OCI-LY7 (cell line): Measurements from ENCODE around the gene PLCL1. TPM values are rescaled to one million over a fixed set of nuclear protein-coding genes. Genes with fewer than 3 reads are reported as not detected.

Source experiments
- BruUV-seq: library from RNA; stranded (reverse); fragments of 400-500 nt; replicated peaks from 2 replicates; lab custom pipeline; 2021; lab: Mats Ljungman, UMichigan
- CTCF ChIA-PET: fragments of 300-600 bp; sonication (Branson Sonifier 250); formaldehyde crosslinking; loops from one replicate; lab custom pipeline; 2022; ENCODE audit warnings: antibody characterized with exemption; ENCODE audit not compliant: unreplicated experiment; lab: Charles Lee
- POLR2A ChIA-PET: fragments of 300-600 bp; sonication (Branson Sonifier 250); formaldehyde crosslinking; loops from one replicate; lab custom pipeline; 2022; ENCODE audit warnings: antibody characterized with exemption; lab: Charles Lee
- DNase-seq: peaks from one replicate; pipeline ENCODE4 v3.0.0-alpha.2; 2015; ENCODE audit warnings: low spot score
- H2AFZ ChIP-seq: fragments of 200-600 bp; sonication (generic), shearing (Covaris generic); 2 replicates; pipeline ENCODE4 v1.6.1; 2014; ENCODE audit warnings: mild to moderate bottlenecking, antibody characterized with exemption, low read length, moderate library complexity
- H3K27ac ChIP-seq: fragments of 200-600 bp; sonication (generic); 2 replicates; pipeline ENCODE4 v1.5.1; 2014; ENCODE audit warnings: mixed run types, low read depth, mild to moderate bottlenecking, moderate library complexity, low read length, inconsistent platforms; ENCODE audit not compliant: poor library complexity, severe bottlenecking
- H3K36me3 ChIP-seq: fragments of 200-600 bp; sonication (generic); 2 replicates; pipeline ENCODE4 v1.6.1; 2014; ENCODE audit warnings: mild to moderate bottlenecking, antibody characterized with exemption, low read length, moderate library complexity, mixed read lengths; ENCODE audit not compliant: insufficient read depth
- H3K4me1 ChIP-seq: fragments of 200-600 bp; sonication (generic); 2 replicates; pipeline ENCODE4 v1.5.1; 2014; ENCODE audit warnings: mild to moderate bottlenecking, low read length; ENCODE audit not compliant: insufficient read depth, poor library complexity, severe bottlenecking
- H3K4me2 ChIP-seq: fragments of 200-600 bp; sonication (generic); 2 replicates; pipeline ENCODE4 v1.6.1; 2014; ENCODE audit warnings: mild to moderate bottlenecking, low read length
- H3K4me3 ChIP-seq: fragments of 200-600 bp; sonication (generic); 2 replicates; pipeline ENCODE4 v1.5.1; 2014; ENCODE audit warnings: mild to moderate bottlenecking, low read depth, low read length; ENCODE audit not compliant: poor library complexity, severe bottlenecking
- H3K79me2 ChIP-seq: fragments of 200-600 bp; sonication (generic); 2 replicates; pipeline ENCODE4 v1.6.1; 2016; ENCODE audit warnings: low read depth, mild to moderate bottlenecking, low read length, moderate library complexity, mixed read lengths; ENCODE audit not compliant: insufficient read depth
- H3K9me2 ChIP-seq: fragments of 200-600 bp; sonication (generic); 2 replicates; pipeline ENCODE4 v1.6.1; 2016; ENCODE audit warnings: mild to moderate bottlenecking, low read length, mixed read lengths; ENCODE audit not compliant: insufficient read depth
- H3K9me3 ChIP-seq: fragments of 200-600 bp; sonication (generic); 2 replicates; pipeline ENCODE4 v1.6.1; 2014; ENCODE audit warnings: mild to moderate bottlenecking, mixed run types, low read length, mixed read lengths
- H4K20me1 ChIP-seq: fragments of 200-600 bp; sonication (generic); 2 replicates; pipeline ENCODE4 v1.6.1; 2014; ENCODE audit warnings: mild to moderate bottlenecking, antibody characterized with exemption, low read length, moderate library complexity, mixed read lengths; ENCODE audit not compliant: insufficient read depth
- EZH2phosphoT487 ChIP-seq: fragments of 200-600 bp; sonication (generic); IDR thresholded peaks from 2 replicates; pipeline ENCODE4 v1.6.1; 2018; ENCODE audit warnings: low read depth, borderline replicate concordance, mild to moderate bottlenecking, mixed run types, antibody characterized with exemption, low read length, moderate library complexity, mixed read lengths
- intact Hi-C: fragments of 100-400 bp; cut with micrococcal nuclease; formaldehyde crosslinking; loops from one replicate; pipeline ENCODE4 v1.10.0; 2022; ENCODE audit not compliant: unreplicated experiment
- total RNA-seq, 2 experiments: library from RNA; depleted of rRNA in 1 of 2; stranded (reverse); fragments of >200 nt in 1 of 2; shearing (Covaris generic) in 1 of 2; gene quantifications; 2 replicates each; pipeline ENCODE4 v1.2.3, GENCODE V29; 2014 to 2022
- TF ChIP-seq, protein P1 (sequence below): fragments of 200-600 bp; sonication (generic); conservative IDR thresholded peaks from 2 replicates; pipeline ENCODE4 v1.5.1; 2014; ENCODE audit warnings: mild to moderate bottlenecking, antibody characterized with exemption, low read length, moderate library complexity, mixed read lengths

Gene PLCL1
- total RNA-seq, 2 experiments from 2014 or later = 0.03 TPM; not detected in 1

GRCh38 chr2:197897960-197898678, 93.7 kb downstream of the PLCL1 start:
- intact Hi-C loops = no loop called here
- no peaks in the 10 kb centered on the region for H4K20me1 ChIP-seq
- no peaks in the 10 kb centered on the region for H3K36me3 ChIP-seq
- no peaks in the 10 kb centered on the region for H3K4me1 ChIP-seq
- no peaks in the 10 kb centered on the region for H3K9me3 ChIP-seq
- no peak for DNase-seq
- no peak for TF ChIP-seq EZH2phosphoT487
- TF ChIP-seq, protein P1, sequence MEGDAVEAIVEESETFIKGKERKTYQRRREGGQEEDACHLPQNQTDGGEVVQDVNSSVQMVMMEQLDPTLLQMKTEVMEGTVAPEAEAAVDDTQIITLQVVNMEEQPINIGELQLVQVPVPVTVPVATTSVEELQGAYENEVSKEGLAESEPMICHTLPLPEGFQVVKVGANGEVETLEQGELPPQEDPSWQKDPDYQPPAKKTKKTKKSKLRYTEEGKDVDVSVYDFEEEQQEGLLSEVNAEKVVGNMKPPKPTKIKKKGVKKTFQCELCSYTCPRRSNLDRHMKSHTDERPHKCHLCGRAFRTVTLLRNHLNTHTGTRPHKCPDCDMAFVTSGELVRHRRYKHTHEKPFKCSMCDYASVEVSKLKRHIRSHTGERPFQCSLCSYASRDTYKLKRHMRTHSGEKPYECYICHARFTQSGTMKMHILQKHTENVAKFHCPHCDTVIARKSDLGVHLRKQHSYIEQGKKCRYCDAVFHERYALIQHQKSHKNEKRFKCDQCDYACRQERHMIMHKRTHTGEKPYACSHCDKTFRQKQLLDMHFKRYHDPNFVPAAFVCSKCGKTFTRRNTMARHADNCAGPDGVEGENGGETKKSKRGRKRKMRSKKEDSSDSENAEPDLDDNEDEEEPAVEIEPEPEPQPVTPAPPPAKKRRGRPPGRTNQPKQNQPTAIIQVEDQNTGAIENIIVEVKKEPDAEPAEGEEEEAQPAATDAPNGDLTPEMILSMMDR = no peak
- BruUV-seq = no TSS peak
- no peak overlapping the region for H2AFZ ChIP-seq
- H3K4me3 ChIP-seq = no peak overlapping the region
- POLR2A ChIA-PET = no interaction called here
- H3K4me2 ChIP-seq = no peak overlapping the region
- H3K27ac ChIP-seq = no peak overlapping the region
- no peaks in the 10 kb centered on the region for H3K79me2 ChIP-seq
- H3K9me2 ChIP-seq = no peaks in the 10 kb centered on the region
- CTCF ChIA-PET = no interaction called here

DNA sequence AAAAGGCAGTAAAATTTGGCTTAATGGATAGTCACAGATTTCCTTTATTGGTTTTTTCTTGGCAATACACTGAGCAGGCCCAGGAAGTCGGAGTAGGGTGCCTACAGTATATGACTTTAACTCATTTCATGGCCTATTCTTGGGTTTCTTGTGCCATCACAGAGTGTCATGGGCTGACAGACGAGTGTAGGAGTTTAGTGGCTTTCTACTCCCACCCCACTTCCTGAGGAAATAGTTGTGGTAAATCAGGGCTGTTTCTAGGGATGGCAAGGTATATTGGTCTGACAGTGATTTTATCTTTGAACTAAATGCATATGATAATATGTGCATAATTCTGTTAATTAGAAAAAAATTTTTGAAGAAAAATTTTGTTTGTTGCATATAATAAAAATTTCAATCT, 100.1 kb downstream of the PLCL1 start:
- Histone ChIP-seq H3K4me1 (no peaks in the 10 kb centered on the region), H4K20me1 (no peaks in the 10 kb centered on the region), H3K36me3 (no peaks in the 10 kb centered on the region), H3K9me3 (no peaks in the 10 kb centered on the region), H3K4me3 (no peak overlapping the region), H3K4me2 (no peak overlapping the region), H2AFZ (no peak overlapping the region), H3K27ac (no peak overlapping the region), H3K9me2 (no peaks in the 10 kb centered on the region), H3K79me2 (no peaks in the 10 kb centered on the region)
- no peak for DNase-seq
- CTCF ChIA-PET = no interaction called here
- POLR2A ChIA-PET = no interaction called here
- no TSS peak for BruUV-seq
- TF ChIP-seq EZH2phosphoT487 = no peak
- TF ChIP-seq, protein P1 = no peak
- intact Hi-C loops = no loop called here

DNA sequence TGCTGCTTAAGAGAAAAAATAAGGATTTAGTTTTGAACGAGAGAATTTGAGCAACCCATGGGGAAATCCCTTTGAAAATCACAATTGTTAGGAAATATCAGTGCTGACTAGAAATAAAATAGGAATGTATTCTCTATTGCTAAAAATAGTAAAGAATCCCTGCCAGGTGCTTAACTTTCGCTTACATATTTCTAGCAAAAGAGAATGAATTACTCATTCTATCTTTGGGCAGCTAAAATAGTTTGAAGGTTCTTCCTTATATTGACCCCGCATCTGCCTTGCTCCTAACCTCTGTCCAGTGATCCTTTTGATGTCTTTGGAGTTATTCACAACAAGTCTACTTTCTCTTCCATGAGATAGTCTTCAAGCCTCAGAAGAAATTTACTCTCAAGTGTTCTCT, 103.8 kb downstream of the PLCL1 start:
- POLR2A ChIA-PET = no interaction called here
- intact Hi-C loops = no loop called here
- Histone ChIP-seq H2AFZ (no peak overlapping the region), H4K20me1 (no peaks in the 10 kb centered on the region), H3K4me1 (no peaks in the 10 kb centered on the region), H3K9me2 (no peaks in the 10 kb centered on the region), H3K4me2 (no peak overlapping the region), H3K79me2 (no peaks in the 10 kb centered on the region), H3K27ac (no peak overlapping the region), H3K4me3 (no peak overlapping the region), H3K9me3 (no peaks in the 10 kb centered on the region), H3K36me3 (no peaks in the 10 kb centered on the region)
- DNase-seq = no peak
- CTCF ChIA-PET = no interaction called here
- BruUV-seq = no TSS peak
- TF ChIP-seq, protein P1 = no peak
- no peak for TF ChIP-seq EZH2phosphoT487
